GM18499 (cell line): ENCODE data around the gene TENM3.
"Not testable (repeated sequence)": the region's sequence is repeated elsewhere in the genome, so short reads cannot be mapped to it uniquely, and the experiment has no call there.

Experiments used
- ATAC-seq: cut with Tn5 transposase; IDR thresholded peaks from one replicate; pipeline ENCODE4 v1.9.1; 2021; ENCODE audit warnings: moderate number of reproducible peaks; ENCODE audit not compliant: insufficient read depth, unreplicated experiment

TENM3 gene

GRCh38 chr4:182225257-182225852, 17.8 kb upstream of the TENM3 start:
- ATAC-seq: no peak

GRCh38 chr4:182227611-182228010, 15.6 kb upstream of the TENM3 start:
- no peak for ATAC-seq

GRCh38 chr4:182228991-182229577, 14.1 kb upstream of the TENM3 start:
- ATAC-seq: no peak

GRCh38 chr4:182230256-182230655, 12.9 kb upstream of the TENM3 start:
- no peak for ATAC-seq

- no peak for ATAC-seq
These were observed 12.1 kb upstream of the TENM3 start for GRCh38 chr4:182231080-182231479.

GRCh38 chr4:182231496-182231895, 11.7 kb upstream of the TENM3 start:
- ATAC-seq: no peak

- ATAC-seq: no peak
These were observed 9.7 kb upstream of the TENM3 start for GRCh38 chr4:182233310-182234090.

GRCh38 chr4:182235021-182235795, 8.0 kb upstream of the TENM3 start:
- no peak for ATAC-seq

- ATAC-seq: no peak
These were observed 7.0 kb upstream of the TENM3 start for GRCh38 chr4:182236186-182236585.

- ATAC-seq: not testable (repeated sequence)
These were observed 6.2 kb upstream of the TENM3 start for GRCh38 chr4:182237010-182237409.

- ATAC-seq: no peak
These were observed 4.8 kb upstream of the TENM3 start for GRCh38 chr4:182238355-182238931.

- ATAC-seq: no peak
These were observed 2.8 kb upstream of the TENM3 start for GRCh38 chr4:182240161-182241130.

- ATAC-seq: not testable (repeated sequence)
These were observed 942 bp upstream of the TENM3 start for GRCh38 chr4:182242260-182242659.

- ATAC-seq: no peak
These were observed 415 bp upstream of the TENM3 start for GRCh38 chr4:182242787-182243186.

GRCh38 chr4:182245041-182245440, 1.8 kb downstream of the TENM3 start:
- ATAC-seq: no peak

- no peak for ATAC-seq
These were observed 2.5 kb downstream of the TENM3 start for GRCh38 chr4:182245541-182246215.

GRCh38 chr4:182246401-182247205, 3.4 kb downstream of the TENM3 start:
- no peak for ATAC-seq

GRCh38 chr4:182248295-182248694, 5.1 kb downstream of the TENM3 start:
- ATAC-seq: no peak
